ENCODE measurements around the gene TLE6. TPM values are rescaled to one million over a fixed set of nuclear protein-coding genes. Genes with fewer than 3 reads are reported as not detected.

TLE6 gene
- total and polyA plus RNA-seq, 7 donors, result 0.50 to 2.2 (median 0.92) TPM; not detected in 1

DNA sequence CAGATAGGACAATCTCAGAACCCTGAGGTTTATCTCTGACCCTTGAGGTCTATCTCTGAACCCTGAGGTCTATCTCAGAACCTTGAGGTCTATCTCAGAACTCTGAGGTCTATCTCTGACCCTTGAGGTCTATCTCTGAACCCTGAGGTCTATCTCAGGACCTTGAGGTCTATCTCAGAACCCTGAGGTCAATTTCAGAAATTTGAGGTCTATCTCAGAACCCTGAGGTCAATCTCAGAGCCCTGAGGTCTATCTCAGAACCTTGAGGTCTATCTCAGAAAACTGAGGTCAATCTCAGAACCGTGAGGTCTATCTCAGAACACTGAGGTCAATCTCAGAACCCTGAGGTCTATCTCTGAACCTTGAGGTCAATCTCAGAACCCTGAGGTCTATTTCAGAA, 49.4 kb downstream of the TLE6 start:
- WGBS, 3 donors, result 99 to 100% (median 100%) methylated on average over 1 of the region's 1 CpG
- ATAC-seq (no peak), DNase-seq (no peak)
- intact Hi-C loops (cut with DNase I), result no loop called here
- TF ChIP-seq, protein P1, sequence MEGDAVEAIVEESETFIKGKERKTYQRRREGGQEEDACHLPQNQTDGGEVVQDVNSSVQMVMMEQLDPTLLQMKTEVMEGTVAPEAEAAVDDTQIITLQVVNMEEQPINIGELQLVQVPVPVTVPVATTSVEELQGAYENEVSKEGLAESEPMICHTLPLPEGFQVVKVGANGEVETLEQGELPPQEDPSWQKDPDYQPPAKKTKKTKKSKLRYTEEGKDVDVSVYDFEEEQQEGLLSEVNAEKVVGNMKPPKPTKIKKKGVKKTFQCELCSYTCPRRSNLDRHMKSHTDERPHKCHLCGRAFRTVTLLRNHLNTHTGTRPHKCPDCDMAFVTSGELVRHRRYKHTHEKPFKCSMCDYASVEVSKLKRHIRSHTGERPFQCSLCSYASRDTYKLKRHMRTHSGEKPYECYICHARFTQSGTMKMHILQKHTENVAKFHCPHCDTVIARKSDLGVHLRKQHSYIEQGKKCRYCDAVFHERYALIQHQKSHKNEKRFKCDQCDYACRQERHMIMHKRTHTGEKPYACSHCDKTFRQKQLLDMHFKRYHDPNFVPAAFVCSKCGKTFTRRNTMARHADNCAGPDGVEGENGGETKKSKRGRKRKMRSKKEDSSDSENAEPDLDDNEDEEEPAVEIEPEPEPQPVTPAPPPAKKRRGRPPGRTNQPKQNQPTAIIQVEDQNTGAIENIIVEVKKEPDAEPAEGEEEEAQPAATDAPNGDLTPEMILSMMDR (IDR thresholded peaks at IDR 0.05), result no peak
- peaks cover 0 to 6% of the 10 kb centered on the region in 2 donors for H3K36me3 ChIP-seq (ENCODE audit: insufficient read depth in 1 of 2, low read depth in 1 of 2)
- no peak overlapping the region for H3K27ac ChIP-seq
- no peaks in the 10 kb centered on the region for H3K4me1 ChIP-seq
- H3K9me3 ChIP-seq, result no peaks in the 10 kb centered on the region
- H3K4me3 ChIP-seq, result no peak overlapping the region
- no peaks in the 10 kb centered on the region for H3K27me3 ChIP-seq (ENCODE audit: insufficient read depth in 3 of 3, low read length in 2 of 3)

DNA sequence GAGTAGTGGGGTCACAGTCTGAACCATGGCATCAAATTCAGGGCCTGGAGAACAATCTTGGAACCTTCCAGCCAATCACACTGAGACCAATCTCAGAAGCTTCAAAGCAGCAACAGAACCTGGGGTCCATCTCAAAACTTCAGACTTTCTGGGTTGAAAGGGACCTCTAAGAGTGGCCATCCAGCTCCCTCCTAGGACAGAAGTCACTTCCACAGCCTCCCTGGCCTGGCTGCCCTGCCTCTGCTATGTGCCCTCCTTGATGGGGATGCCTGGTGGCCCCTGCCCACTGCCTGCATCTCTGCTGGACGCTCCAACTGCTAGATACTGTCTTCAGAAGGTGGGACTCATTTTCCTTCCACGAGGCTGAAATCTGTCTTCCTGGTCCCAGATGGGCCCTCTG, 49.9 kb downstream of the TLE6 start:
- H3K9me3 ChIP-seq, result no peaks in the 10 kb centered on the region
- H3K4me3 ChIP-seq, result no peak overlapping the region
- no peak overlapping the region for H3K27ac ChIP-seq
- peaks cover 0 to 6% of the 10 kb centered on the region in 2 donors for H3K36me3 ChIP-seq (ENCODE audit: insufficient read depth in 1 of 2, low read depth in 1 of 2)
- no peaks in the 10 kb centered on the region for H3K4me1 ChIP-seq
- TF ChIP-seq, protein P1 (IDR thresholded peaks at IDR 0.05), result no peak
- no peak for DNase-seq
- H3K27me3 ChIP-seq (ENCODE audit: insufficient read depth in 3 of 3, low read length in 2 of 3), result no peaks in the 10 kb centered on the region
- WGBS, 3 donors, result 73 to 85% (median 80%) methylated on average over 2 of the region's 2 CpGs
- no peak for ATAC-seq
- intact Hi-C loops (cut with DNase I), result no loop called here

DNA sequence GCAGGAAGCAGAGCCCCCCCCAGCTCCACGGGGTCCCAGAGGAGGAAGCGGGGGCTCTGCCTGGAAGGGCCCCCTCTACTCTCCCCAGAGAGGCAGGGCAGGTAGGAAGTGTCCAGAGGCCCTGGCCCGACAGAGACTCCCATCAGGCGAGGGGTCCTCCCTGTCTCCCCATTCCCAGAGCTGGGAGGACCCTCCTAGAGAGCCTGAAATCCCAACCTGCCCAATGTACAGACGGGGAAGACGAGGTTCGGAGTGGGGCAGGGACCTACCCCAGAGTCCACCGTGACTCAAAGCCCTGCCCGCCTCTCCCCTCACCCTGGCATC, 50.6 kb downstream of the TLE6 start:
- Histone ChIP-seq H3K4me1 (no peaks in the 10 kb centered on the region), H3K36me3 (ENCODE audit: insufficient read depth in 1 of 2, low read depth in 1 of 2) (peaks cover 0 to 6% of the 10 kb centered on the region in 2 donors), H3K27ac (no peak overlapping the region), H3K9me3 (no peaks in the 10 kb centered on the region), H3K27me3 (ENCODE audit: insufficient read depth in 3 of 3, low read length in 2 of 3) (no peaks in the 10 kb centered on the region), H3K4me3 (peak overlapping the region; percentile 73)
- DNase-seq (no peak), ATAC-seq (peak in 1 of 4 donors; percentile 16)
- intact Hi-C loops (cut with DNase I), result no loop called here
- TF ChIP-seq, protein P1 (IDR thresholded peaks at IDR 0.05), result no peak
- WGBS, 3 donors, result 75 to 78% (median 77%) methylated on average over 9 of the region's 9 CpGs

DNA sequence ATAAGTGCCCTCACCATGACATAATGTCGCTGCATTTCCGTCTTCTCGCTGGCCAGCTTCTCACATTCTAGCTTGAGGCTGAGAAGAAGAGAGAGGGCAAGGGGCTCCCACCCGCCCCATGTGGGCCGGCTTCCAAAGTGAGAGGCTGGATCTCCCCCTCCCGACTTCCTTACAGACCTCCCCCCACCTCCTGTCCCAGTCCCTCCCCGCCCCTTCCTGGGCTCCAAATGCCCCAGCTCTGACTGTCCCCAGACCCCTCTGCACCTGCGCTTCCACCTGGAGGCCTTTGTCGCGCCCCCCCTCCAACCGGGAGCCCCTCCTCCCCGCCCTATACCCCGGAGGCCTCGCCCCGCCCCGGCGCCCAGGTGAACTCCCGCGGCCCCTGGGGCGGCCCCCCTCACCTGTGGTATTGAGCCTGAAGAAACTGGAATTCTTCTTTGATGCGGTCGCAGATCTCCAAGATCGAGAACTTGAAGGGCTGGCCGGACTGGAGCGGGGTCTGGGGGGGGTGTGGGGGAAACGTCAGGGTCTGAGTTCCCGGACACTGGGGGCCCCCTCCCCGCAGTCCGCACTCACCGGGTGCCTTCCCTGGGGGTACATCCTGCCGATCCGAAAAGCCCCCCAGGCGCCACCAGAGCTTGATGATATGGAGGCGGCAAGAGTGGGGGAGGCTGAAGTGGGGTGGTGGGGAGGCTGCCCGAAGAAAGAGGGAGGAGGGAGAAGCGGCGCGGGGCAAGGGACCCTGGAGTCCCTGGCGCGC, 51.1 kb downstream of the TLE6 start:
- Histone ChIP-seq H3K36me3 (ENCODE audit: insufficient read depth in 1 of 2, low read depth in 1 of 2) (peaks cover 0 to 6% of the 10 kb centered on the region in 2 donors), H3K27ac (no peak overlapping the region), H3K4me1 (no peaks in the 10 kb centered on the region), H3K27me3 (ENCODE audit: insufficient read depth in 3 of 3, low read length in 2 of 3) (no peaks in the 10 kb centered on the region), H3K4me3 (peak overlapping the region; percentile 73), H3K9me3 (no peaks in the 10 kb centered on the region)
- TF ChIP-seq, protein P1 (IDR thresholded peaks at IDR 0.05), result no peak
- ATAC-seq (peak in 3 of 4 donors; percentile 17 to 43 (median 37)), DNase-seq (peak in 1 of 2 donors; percentile 29)
- intact Hi-C loops (cut with DNase I), result no loop called here
- WGBS, 3 donors, result 9 to 14% (median 11%) methylated on average over 31 to 40 of the region's 40 CpGs

All from psoas muscle (tissue), 8 donors.